ENCODE results near the gene MOBP.
"Not testable (repeated sequence)": the region's sequence is repeated elsewhere in the genome, so short reads cannot be mapped to it uniquely, and the experiment has no call there.

MOBP gene

GRCh38 chr3:39453134-39453533, 14.3 kb upstream of the MOBP start:
- DNase-seq: no peak

- not testable (repeated sequence) for DNase-seq
These were observed 13.6 kb upstream of the MOBP start for GRCh38 chr3:39453872-39454271.

GRCh38 chr3:39454591-39455217, 12.8 kb upstream of the MOBP start:
- DNase-seq: no peak

- DNase-seq: no peak
These were observed 11.3 kb upstream of the MOBP start for GRCh38 chr3:39456159-39456558.

- DNase-seq: no peak
These were observed 10.1 kb upstream of the MOBP start for GRCh38 chr3:39457361-39457760.

GRCh38 chr3:39458579-39458978, 8.9 kb upstream of the MOBP start:
- DNase-seq: not testable (repeated sequence)

GRCh38 chr3:39460677-39461076, 6.8 kb upstream of the MOBP start:
- DNase-seq: no peak

- no peak for DNase-seq
These were observed 4.2 kb upstream of the MOBP start for GRCh38 chr3:39463269-39463668.

GRCh38 chr3:39466988-39467387, 492 bp upstream of the MOBP start:
- DNase-seq: no peak

- no peak for DNase-seq
These were observed 592 bp downstream of the MOBP start for GRCh38 chr3:39468108-39468436.

- DNase-seq: no peak
These were observed 1.8 kb downstream of the MOBP start for GRCh38 chr3:39469258-39469657.

- no peak for DNase-seq
These were observed 2.5 kb downstream of the MOBP start for GRCh38 chr3:39469945-39470344.

- DNase-seq: no peak
These were observed 4.2 kb downstream of the MOBP start for GRCh38 chr3:39471652-39472051.

- DNase-seq: no peak
These were observed 6.1 kb downstream of the MOBP start for GRCh38 chr3:39473452-39474125.

- no peak for DNase-seq
These were observed 6.6 kb downstream of the MOBP start for GRCh38 chr3:39474126-39474515.

- DNase-seq: no peak
These were observed 9.3 kb downstream of the MOBP start for GRCh38 chr3:39476783-39477182.

- no peak for DNase-seq
These were observed 10.7 kb downstream of the MOBP start for GRCh38 chr3:39478226-39478625.

GRCh38 chr3:39479701-39480414, 12.4 kb downstream of the MOBP start:
- no peak for DNase-seq

- DNase-seq: no peak
These were observed 18.1 kb downstream of the MOBP start for GRCh38 chr3:39485547-39485946.

GRCh38 chr3:39491014-39491413, 23.5 kb downstream of the MOBP start:
- no peak for DNase-seq

- DNase-seq: no peak
These were observed 24.4 kb downstream of the MOBP start for GRCh38 chr3:39491733-39492350.

- no peak for DNase-seq
These were observed 27.3 kb downstream of the MOBP start for GRCh38 chr3:39494781-39495180.

- no peak for DNase-seq
These were observed 30.3 kb downstream of the MOBP start for GRCh38 chr3:39497753-39498152.
